Esophagus mucosa (tissue), 1 donor: ENCODE results near the gene NPHP4. TPM values are rescaled to one million over a fixed set of nuclear protein-coding genes. Genes with fewer than 3 reads are reported as not detected.
"Not testable (repeated sequence)": the region's sequence is repeated elsewhere in the genome, so short reads cannot be mapped to it uniquely, and the experiment has no call there.

Source experiments
- ATAC-seq: fragments of 200-7000 bp; cut with Tn5 transposase; one replicate; pipeline ENCODE4 v1.9.1; 2020
- total RNA-seq: library from RNA; stranded (reverse); gene quantifications from one replicate; pipeline ENCODE4 v1.2.4, GENCODE V29; 2023
- donor health status: DM: yes; HTN: yes; CAD: no.

NPHP4 gene
- total RNA-seq, 1 donor from 2014 or later, result 4.7 TPM

DNA sequence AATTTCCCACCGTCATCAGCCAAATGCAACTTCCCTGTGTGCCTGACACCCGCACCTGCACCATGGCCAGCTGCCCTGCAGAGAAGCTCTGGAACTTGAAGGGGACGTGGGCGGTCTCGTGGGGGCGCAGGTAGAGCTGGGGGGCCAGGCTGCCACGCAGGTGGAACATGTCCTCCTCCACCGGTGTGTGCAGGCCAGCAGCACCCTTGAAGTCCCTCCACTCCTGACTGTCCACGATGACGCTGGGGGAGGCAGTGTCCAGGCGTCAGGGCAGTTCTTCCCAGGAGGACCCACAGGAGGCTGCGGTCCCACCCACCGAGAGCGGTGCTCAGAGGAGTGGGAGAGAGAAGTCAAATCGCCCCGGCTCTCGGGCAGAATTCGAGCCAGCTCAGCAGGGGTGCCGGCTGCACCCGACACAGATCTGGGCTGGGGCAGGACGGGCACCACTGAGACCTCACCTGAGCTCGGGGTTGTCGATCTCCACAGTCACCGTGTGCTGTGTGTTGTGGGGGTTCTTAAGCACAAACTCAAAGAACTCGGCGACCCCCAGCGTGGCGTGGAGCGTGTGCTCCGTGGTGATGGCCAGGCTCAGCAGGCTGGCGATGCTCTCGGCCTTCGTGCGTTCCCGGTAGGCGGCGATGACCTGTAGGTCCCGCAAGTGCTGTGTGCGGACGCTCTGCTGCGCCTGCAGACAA, 117.7 kb downstream of the NPHP4 start:
- ATAC-seq, result no peak

DNA sequence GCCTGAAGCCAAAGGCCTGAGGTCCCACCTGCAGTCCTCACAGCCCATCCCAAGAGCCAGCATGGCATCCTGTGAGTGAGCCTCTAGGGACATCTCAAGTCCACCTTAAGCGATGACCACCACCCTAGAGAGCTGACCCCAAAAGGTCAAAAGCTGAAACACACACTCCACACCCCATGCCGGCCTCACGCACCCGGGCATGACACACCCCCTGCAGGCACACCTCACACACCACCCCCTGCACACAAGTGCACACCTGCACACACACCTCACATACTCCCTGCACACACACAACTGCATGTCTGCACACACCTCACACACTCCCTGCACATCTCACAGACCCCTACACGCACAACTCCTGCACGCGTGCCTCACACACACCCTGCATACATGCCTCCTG, 118.7 kb downstream of the NPHP4 start:
- ATAC-seq, result no peak

DNA sequence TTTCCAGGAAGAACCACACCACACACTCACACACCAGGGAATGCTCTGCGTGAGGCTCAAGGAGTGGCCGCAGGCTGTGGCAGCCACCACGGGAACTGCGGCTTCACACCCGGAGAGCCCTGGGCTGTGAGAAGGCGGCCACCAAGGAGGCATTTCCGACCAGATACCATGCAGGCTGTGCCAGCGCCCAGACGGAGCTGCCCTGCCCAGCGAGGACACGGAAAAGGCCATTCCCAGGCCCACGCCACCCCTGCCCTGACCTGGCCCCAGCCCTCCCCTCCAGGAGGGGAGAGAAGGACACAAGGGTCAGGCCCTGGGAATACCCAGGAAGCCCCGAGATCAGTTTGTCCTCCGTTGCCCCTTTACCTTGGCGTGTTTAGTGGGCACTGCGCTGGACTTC, 119.3 kb downstream of the NPHP4 start:
- no peak for ATAC-seq

DNA sequence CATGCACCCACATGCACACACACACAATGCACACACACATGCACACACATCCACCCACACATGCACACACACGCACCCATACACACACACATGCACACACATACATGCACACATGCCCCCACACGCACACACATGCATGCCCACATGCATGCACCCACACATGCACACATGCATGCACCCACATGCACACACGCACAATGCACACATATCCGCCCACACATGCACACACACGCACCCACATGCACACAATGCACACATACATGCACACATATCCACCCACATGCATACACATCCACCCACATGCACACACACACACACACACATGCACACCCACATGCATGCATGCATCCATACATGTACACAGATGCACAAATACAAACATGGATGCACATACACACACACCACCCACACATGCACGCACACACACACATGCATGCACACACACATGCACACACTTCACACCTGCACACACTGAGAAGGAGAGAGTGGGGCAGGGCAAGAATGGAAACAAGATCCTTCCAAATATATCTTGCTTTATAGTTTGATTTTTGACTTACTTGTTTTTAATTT, 123.2 kb downstream of the NPHP4 start:
- no peak for ATAC-seq

DNA sequence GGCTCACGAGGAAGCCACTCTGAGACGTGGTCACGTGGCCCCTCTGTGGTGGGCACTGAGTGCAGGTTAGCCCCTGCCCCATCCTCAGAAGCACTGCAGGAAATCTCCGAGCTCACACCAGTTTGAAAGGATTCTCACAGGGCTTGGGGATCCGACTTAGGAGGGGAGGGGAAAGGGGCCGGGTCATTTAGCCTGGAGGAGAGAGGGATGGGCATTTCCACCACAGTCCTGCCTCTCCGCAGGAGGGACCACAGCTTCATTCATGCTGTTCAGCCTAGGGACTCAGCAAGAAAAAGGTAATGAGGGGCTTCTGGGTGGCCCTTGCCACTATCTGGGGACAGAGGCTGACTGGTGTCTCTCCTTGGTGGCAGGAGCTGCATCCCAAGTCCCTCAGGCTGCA, 126.5 kb downstream of the NPHP4 start:
- no peak for ATAC-seq

DNA sequence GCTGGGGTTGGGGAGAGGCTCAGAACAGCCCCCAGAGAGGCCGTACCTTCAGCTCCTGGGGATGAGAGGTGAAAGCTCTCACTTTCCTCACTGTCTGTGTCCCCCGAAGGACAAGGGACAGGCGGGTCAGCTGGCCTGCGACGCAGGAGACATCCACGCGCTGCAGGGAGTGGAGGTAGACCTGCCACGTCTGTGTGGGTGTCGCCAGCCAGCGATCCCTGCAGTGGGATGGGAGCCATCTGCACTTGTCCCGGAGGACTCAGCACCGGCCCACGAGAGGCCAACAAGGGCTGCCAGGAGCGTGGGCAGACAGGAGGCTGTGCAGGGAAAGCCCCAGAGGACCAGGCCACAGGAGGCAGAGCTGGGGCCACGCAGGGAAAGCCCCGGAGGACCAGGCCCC, 127.2 kb downstream of the NPHP4 start:
- no peak for ATAC-seq

DNA sequence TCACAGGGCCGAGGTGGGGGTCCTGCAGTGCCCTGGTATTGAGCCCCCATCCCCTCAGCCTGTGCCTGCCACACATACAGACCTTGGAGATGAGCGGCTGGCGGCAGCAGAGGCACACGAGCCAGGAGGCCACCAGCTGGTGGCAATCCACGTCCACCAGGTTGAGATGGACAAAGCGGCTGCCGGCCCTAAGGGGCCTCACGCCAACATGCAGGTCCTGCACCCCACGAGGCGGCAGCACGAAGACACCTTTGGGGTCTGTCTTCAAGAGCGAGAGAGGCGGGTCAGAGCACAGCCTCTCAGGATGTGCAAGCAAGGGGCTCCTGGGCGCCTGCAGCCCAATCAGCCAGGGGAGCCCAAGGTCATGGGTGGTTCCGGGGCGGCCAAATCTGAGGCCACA, 128.0 kb downstream of the NPHP4 start:
- no peak for ATAC-seq

DNA sequence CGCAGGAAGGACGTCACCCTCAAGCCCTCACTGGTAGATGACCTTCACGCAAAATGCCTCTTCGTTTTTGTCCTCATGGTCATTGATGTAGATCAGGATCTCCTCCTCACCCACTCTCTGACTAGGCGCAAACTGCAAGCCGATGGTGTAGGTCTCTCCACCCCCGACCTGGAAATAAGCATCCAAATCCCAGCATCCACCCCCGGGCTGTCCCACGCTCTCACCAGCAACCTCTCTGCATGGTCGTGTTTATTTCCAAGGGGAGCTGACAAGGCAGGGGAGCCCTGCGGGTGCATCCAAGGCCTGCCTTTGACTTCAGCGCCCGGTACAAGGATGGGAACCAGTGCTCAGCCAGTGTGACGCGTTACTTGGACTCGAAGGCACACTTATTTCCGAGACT, 129.0 kb downstream of the NPHP4 start:
- ATAC-seq, result no peak

DNA sequence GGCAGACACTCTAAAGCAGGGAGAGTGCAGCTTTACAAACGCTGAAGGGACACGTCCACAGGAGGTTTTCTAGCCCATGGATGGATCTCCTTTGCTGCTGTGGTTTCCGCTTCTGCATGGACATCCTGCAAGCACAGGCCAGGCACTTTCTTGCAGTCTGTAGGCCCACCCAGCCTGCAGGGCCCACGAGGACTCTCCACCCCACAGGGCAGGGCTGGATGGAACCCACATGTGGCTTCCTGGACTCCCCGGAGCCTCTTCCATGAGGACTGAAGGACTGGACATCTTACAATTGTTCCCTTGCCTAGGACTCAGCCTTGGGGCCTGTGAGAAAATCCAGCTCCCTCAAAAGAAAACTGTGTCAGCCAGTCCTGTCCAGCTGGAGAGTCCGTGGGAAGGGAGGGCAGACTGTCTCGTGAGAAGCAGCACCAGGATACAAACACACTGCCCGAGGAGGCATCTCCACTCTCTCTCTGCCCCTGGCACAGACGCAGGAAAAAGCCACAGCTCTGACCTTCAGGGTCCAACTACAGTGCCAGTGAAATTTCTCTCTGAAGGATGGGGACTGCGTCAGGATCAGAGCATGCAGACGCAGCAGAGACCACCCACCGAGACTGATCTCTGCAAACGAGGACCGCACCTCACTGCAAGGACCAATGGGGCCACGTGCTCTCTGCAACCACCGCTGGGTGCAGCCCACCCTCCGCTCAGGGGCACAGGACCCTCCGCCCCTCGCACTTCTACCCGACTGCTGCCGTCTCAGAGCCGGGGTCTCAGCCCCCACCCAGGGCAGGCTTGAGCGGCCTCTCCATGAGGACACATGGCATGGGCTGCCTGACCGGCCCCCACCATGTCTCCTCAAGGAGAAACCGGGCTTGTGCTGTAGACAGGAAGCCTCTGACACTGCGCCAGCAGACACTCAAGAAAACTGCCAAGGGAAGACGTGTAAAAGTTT, 130.1 kb downstream of the NPHP4 start:
- no peak for ATAC-seq

DNA sequence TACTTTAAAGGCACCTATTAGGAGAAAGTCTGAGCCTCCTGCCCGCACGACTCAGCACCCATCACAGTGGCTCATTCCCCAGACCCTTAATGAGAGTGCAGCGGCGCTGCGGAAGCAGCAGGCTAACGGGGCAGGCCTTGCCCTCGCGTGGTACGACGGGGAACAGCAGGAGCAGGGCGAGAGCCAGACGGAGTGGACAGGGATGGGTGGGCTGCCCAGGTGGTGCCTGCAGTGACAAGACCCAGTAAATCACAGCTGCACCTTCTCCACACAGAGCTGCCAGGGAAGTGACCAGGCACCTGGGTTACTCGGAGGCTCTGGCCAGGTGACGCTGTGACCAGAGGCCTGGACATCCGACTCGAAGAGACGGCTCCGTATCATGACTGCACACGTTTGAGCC, 131.9 kb downstream of the NPHP4 start:
- no peak for ATAC-seq

DNA sequence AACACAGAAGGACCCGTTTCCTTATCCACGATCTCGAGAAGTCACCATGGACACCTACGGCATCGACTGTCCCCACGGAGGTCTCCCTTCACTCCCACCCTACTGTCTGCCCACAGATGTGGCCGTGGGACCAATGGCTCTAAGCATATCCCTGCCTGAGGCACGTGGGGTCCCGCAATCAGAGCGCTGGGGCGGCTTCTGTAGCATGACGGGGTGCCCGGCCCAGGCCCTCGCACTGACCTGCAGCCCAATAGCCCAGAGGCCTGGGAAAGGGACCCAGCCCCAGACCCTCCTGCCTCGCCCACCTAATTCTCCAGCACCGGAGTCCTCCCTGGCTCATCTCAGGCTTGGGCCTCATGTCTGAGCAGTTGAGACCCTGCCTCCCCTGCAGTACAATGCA, 132.5 kb downstream of the NPHP4 start:
- no peak for ATAC-seq

DNA sequence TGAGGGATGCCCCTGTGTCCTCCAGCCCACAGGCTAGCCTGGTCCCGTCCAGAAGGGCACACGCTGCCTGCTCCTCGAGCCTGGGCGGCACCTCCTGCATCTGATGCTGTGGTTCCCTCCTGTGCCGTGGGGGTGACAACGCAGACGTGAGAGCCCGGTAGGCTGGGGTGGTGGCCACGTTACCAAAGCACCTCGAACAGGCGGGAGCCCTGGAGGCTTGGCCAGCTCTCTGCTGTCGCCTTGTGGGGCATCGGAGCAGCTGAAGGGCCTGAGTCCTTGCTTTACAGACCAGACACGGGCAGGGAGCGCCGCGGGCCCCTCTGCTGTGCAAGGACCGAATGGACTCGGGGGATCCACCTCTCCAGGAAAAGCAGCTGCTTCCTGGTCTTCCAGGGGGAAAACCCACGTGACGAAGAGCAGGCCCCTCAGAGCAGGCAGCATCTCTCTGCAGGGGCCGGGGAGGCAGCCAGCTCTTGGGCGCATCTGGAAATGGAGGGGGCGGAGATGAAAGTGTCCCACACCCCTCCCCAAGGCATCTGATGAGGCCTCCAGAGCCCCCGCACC, 133.3 kb downstream of the NPHP4 start:
- ATAC-seq, result no peak

DNA sequence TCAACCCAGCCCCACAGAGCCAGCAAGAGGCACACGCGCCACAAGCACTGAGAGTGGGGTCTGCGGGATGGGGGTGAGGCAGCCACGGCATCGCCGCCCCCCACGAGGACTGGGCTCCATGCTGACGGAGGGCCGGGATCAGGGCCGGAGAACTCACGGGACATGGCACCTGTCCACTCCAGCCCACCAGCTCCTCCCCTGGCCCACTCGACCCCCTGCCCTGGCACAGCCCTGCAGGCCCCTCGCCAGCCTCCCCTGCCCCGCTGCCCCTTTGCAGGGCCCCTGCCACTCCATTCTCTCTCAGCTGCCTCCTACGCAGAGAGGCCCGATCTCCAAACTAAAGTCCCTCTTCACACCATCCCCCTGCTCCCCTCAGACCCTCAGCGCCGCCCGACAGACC, 134.0 kb downstream of the NPHP4 start:
- no peak for ATAC-seq

DNA sequence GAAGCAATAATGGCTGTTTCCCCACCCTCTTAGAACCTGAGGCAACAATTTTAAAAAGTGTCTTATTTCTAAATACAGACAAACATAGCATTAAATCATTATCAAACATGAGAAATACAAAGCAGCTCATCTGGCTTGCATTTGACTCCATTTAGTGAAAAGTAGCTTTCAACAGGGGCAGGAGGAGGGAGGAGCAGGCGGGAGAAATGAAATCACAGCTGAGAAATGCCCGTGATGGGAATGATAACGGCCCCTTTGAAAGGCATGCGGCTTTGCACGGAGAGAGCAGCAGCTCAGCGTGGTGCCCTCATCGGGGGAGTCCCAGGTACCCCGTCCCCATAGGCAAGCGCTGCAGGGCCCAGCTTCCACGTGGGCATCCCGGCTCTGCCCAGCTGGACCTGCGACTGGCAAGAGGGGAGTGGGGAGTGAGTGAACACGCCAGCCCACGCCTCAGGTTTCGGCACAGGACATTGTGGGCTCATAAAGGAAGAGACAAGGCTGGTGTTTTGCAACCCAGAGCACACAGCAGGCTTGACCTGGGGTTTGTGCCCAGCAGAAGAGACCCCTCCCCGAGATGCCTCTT, 134.6 kb downstream of the NPHP4 start:
- ATAC-seq, result no peak

DNA sequence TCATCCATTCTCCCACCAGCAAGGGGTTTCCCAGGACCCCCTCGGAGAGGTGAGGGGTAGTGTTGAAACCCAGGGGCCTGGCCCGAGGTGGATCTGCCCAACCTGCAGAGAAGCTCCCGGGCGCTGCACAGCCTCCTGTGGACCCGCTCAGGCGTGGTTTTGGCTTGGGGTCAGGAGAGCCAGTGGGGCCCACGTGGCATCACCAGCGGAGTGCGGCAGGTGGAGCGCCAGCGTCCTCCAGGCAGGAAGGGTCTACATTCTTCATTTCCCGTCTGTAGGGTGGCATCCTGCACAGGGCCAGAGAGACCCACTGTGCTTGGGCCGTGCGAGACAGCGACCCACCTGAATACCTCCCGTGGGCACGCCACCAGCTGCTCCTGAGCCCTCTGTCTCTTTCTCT, 135.2 kb downstream of the NPHP4 start:
- ATAC-seq, result no peak

DNA sequence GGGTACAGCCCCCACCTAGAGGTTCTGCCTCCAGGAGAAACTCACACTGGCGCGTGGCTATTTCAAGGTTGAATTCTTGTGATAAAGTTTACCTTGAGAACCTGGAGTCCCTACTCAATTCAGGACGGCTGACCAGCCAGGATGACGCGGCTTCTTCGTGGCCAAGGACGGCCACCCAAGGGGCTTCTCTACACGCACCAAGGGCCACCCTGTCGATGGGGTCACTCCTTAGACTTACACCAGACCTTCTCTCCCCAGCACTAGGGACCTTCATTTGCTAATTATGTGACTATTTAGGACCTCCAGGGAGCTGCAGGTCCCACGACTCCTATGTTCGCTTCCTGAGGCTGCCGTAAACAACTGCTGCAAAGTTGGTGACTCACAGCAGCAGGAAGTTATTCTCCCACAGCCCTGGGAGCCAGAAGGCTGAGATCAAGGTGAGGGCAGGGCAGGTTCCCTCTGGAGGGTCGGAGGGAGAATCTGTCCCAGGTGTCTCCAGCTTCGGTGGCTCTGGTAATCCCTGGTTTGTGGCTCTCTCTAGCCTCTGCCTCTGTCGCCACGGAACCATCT, 135.9 kb downstream of the NPHP4 start:
- ATAC-seq, result no peak

DNA sequence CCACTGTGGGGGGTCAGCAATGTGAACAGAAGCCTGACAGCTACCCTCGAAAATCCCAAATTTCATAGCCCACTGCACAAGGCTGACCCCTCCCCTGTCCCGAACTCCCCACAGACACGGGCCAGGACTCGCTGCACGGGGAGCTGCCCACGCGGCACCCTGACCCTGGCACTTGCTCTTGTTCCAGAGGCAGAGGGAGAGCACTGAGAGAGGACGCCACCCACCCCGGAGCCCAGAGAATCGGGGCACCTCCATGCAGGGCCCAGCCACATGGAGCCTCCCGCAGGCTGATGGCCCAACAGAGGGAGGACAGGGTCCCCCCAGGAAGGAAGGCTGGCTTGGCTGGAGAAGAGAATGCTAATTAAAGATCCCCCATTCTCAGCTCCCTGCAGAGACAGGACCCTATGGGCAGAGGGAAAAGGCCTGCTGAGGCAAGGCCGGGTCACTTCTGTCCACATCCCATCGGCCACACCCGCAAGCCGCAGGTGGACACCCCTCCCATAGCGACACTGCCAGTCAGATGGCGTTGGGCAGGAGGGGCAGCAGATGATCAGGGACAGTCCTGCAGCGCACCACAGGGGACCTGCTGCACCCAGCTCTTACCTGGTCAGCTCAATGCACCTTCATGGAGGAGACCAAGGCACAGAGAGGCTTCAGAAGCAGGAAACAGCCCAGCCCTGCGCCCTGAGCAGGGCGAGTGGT, 136.9 kb downstream of the NPHP4 start:
- no peak for ATAC-seq

DNA sequence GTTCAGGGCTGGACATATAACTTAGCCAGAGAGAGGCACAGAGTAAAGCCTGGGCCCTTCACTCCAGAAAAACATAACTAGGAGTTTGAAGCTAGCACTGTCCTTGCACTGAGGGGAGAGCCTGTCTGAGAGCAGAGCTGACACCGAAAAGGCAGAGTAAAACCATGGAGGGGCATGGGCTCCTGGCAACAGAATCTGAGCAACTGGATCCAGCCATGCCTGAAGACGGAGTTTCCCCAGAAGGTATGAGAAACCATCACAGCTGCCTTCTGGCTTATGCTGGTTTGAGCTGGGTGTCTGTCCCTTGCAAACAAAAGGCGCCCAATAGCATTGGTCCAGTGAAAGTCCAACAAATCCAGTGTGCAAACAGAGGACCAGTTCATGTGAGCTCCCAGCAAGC, 137.5 kb downstream of the NPHP4 start:
- ATAC-seq, result no peak

DNA sequence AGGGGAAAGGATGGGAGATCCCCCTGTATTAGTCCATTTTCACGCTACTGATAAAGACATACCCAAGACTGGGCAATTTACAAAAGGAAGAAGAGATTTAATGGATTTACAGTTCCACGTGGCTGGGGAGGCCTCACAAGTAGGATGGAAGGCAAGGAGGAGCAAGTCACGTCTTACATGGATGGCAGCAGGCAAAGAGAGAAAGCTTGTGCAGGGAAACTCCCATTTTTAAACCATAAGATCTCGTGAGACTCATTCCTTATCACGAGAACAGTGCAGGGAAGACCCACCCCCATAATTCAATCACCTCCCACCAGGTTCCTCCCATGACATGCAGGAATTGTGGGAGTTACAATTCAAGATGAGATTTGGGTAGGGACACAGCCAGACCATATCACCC, 138.4 kb downstream of the NPHP4 start:
- not testable (repeated sequence) for ATAC-seq

DNA sequence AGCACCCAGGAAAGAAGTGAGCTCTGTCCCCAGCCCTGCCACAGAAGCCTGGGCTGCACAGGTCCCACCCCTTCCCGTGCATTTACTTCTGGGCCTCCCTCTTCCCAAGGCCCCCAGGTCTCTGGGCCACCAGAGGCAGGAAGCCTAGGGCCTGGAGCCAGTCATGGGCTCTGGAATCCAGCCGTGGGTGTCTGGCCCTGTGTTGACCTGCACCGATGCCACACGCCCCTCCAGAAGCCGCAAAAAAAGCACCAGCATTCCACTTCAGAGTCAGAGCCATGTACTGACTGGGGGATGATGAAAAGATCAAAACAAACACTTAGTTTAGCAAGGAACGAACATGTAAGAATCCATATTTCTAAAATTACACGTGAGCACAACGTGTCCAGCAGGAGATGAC, 141.7 kb downstream of the NPHP4 start:
- ATAC-seq, result no peak

DNA sequence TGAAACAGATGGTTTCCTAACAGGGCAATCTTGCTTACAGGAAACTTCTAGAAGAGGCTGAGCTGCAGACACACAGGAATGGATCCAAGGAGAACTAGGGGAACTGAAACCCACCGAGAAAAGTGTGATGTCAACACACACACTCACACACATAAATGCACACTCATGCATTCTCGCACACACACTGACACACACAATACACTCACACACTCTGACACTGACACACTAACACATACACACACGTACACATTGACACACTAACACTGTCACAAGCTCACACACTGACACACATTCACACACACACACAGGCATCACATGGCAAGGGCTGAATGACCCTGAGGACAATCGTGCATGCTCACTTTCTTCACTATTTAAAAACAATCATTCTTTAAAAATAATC, 142.7 kb downstream of the NPHP4 start:
- ATAC-seq, result no peak
